ENCODE data around the gene SOX9. TPM values are rescaled to one million over a fixed set of nuclear protein-coding genes. Genes with fewer than 3 reads are reported as not detected.

Gene SOX9
- total RNA-seq, 1 experiment from 2014 or later: 1.3 TPM

- Mint-ChIP-seq H3K27ac (no peak overlapping the region), H3K36me3 (ENCODE audit: insufficient read depth in 1 of 3, low read depth in 3 of 3) (no peaks in the 10 kb centered on the region), H3K27me3 (ENCODE audit: low read depth) (peaks cover 4% of the 10 kb centered on the region), H3K4me3 (no peak overlapping the region), H3K4me1 (no peaks in the 10 kb centered on the region), H3K9me3 (no peaks in the 10 kb centered on the region)
- no peak overlapping the region for H2BK12ac ChIP-seq (ENCODE audit: insufficient read length, low read depth, low read length)
- TF ChIP-seq CTCF (conservative IDR thresholded peaks at IDR 0.05): no peak
- no peak overlapping the region for H3K23ac ChIP-seq (ENCODE audit: insufficient read length, low read depth, low read length)
- H4K8ac ChIP-seq (replicated peaks; ENCODE audit: insufficient read length, low read depth, low read length): no peak overlapping the region
- H3K4ac ChIP-seq (ENCODE audit: low read depth, low read length): no peak overlapping the region
- no peak overlapping the region for H3K14ac ChIP-seq (ENCODE audit: insufficient read depth, low read length)
- H2AFZ ChIP-seq (ENCODE audit: low read length): no peak overlapping the region
- no peaks in the 10 kb centered on the region for H3K23me2 ChIP-seq (ENCODE audit: insufficient read length, low read depth, low read length, poor library complexity, severe bottlenecking)
- H2AK5ac ChIP-seq (ENCODE audit: insufficient read length, low read length): no peak overlapping the region
- no peak overlapping the region for H3K18ac ChIP-seq (ENCODE audit: insufficient read length, low read depth, low read length)
- no peaks in the 10 kb centered on the region for H4K20me1 ChIP-seq (ENCODE audit: control insufficient read depth, insufficient read depth, insufficient read length)
- H3K9ac ChIP-seq (ENCODE audit: extremely low read depth, insufficient read length, low read length): no peak overlapping the region
- no CpG with 5 or more reads among the region's 1 CpG for WGBS (ENCODE audit: extremely low coverage, insufficient read length, low lambda C conversion rate)
- no peak overlapping the region for H3T11ph ChIP-seq (ENCODE audit: low read length)
- H3K79me1 ChIP-seq (ENCODE audit: insufficient read depth, low read depth, low read length, poor library complexity, severe bottlenecking): no peaks in the 10 kb centered on the region
- H2BK20ac ChIP-seq (ENCODE audit: low read depth, low read length, poor library complexity, severe bottlenecking): no peak overlapping the region
- no peak overlapping the region for H3K56ac ChIP-seq (ENCODE audit: insufficient read length, low read depth, low read length)
- H3K27ac ChIP-seq (ENCODE audit: insufficient read length, low read depth, low read length): no peak overlapping the region
- no peak overlapping the region for H2BK5ac ChIP-seq (ENCODE audit: insufficient read length, low read length)
- H3K9me3 ChIP-seq (ENCODE audit: control insufficient read depth, low read depth, low read length): no peaks in the 10 kb centered on the region
- H2BK120ac ChIP-seq (ENCODE audit: low read depth, low read length, poor library complexity, severe bottlenecking): no peak overlapping the region
- DNase-seq: no peak
- no peaks in the 10 kb centered on the region for H3K27me3 ChIP-seq (ENCODE audit: insufficient read depth, low read length)
- no peak overlapping the region for H4K91ac ChIP-seq (ENCODE audit: insufficient read length, low read depth, low read length)
- H3K4me1 ChIP-seq (ENCODE audit: insufficient read depth, low read length): no peaks in the 10 kb centered on the region
- H4K5ac ChIP-seq (ENCODE audit: insufficient read length, low read depth, low read length): no peak overlapping the region
- no peak overlapping the region for H3K4me2 ChIP-seq (ENCODE audit: insufficient read depth, insufficient read length, low read length)
- H3K79me2 ChIP-seq (ENCODE audit: insufficient read depth, low read length): no peaks in the 10 kb centered on the region
- H2BK15ac ChIP-seq (ENCODE audit: low read depth, low read length): no peak overlapping the region
Measured at GRCh38 chr17:72087876-72088275, 32.9 kb upstream of the SOX9 start.
